Ishikawa (cell line): ENCODE results near the gene IL1RL2.

Source experiments
- CEBPB ChIP-seq: IDR thresholded peaks from 2 replicates; pipeline ENCODE4 v1.6.1; 2012
- CREB1 ChIP-seq: IDR thresholded peaks from 2 replicates; pipeline ENCODE4 v1.6.1; 2012; ENCODE audit warnings: low read depth
- EGR1 ChIP-seq: IDR thresholded peaks from 2 replicates; pipeline ENCODE4 v1.6.1; 2012
- EP300 ChIP-seq: IDR thresholded peaks from 2 replicates; pipeline ENCODE4 v1.6.1; 2012; ENCODE audit warnings: borderline replicate concordance
- MAX ChIP-seq: IDR thresholded peaks from 2 replicates; pipeline ENCODE4 v1.6.1; 2012
- NFIC ChIP-seq: IDR thresholded peaks from 2 replicates; pipeline ENCODE4 v1.6.1; 2012
- RAD21 ChIP-seq: IDR thresholded peaks from 2 replicates; pipeline ENCODE4 v1.6.1; 2012; ENCODE audit warnings: low read depth
- REST ChIP-seq: IDR thresholded peaks from 2 replicates; pipeline ENCODE4 v1.6.1; 2012; ENCODE audit warnings: low read depth, mild to moderate bottlenecking
- TAF1 ChIP-seq: IDR thresholded peaks from 2 replicates; pipeline ENCODE4 v1.6.1; 2012; ENCODE audit warnings: low read depth, mild to moderate bottlenecking
- TCF12 ChIP-seq: IDR thresholded peaks from 2 replicates; pipeline ENCODE4 v1.6.1; 2012; ENCODE audit warnings: low read depth
- TEAD4 ChIP-seq: IDR thresholded peaks from 2 replicates; pipeline ENCODE4 v1.6.1; 2012
- USF1 ChIP-seq: IDR thresholded peaks from 2 replicates; pipeline ENCODE4 v1.6.1; 2012
- YY1 ChIP-seq: IDR thresholded peaks from 2 replicates; pipeline ENCODE4 v1.6.1; 2012; ENCODE audit warnings: low read depth
- ZBTB7A ChIP-seq: IDR thresholded peaks from 2 replicates; pipeline ENCODE4 v1.6.1; 2012; ENCODE audit warnings: low read depth

- no peak for TF ChIP-seq CEBPB
- TF ChIP-seq NFIC = no peak
- no peak for TF ChIP-seq TCF12
- no peak for TF ChIP-seq REST
- no peak for TF ChIP-seq EP300
- no peak for TF ChIP-seq RAD21
- TF ChIP-seq MAX = no peak
- no peak for TF ChIP-seq EGR1
- TF ChIP-seq TAF1 = no peak
- no peak for TF ChIP-seq YY1
- no peak for TF ChIP-seq TEAD4
- TF ChIP-seq CREB1 = no peak
- no peak for TF ChIP-seq USF1
- no peak for TF ChIP-seq ZBTB7A
Measured at GRCh38 chr2:102158011-102158755, 28.6 kb upstream of the IL1RL2 start.
